Gastroesophageal sphincter (tissue), 3 donors: ENCODE data around the gene ZBTB22.

Source experiments
- CTCF ChIP-seq, 4 experiments: fragments of 200-600 bp in 2 of 4; fragments of 450-650 bp in 2 of 4; sonication (generic) in 1 of 4; IDR thresholded peaks; one replicate each; pipeline ENCODE4 v1.5.1; 2017 to 2019; ENCODE audit warnings: antibody characterized with exemption in 4 of 4, mild to moderate bottlenecking in 2 of 4, moderate library complexity in 2 of 4
- POLR2A ChIP-seq, 2 donors: fragments of 450-650 bp; IDR thresholded peaks; one replicate each; pipeline ENCODE4 v1.6.1; 2017; ENCODE audit warnings: antibody characterized with exemption in 2 of 2, mild to moderate bottlenecking in 2 of 2, moderate library complexity in 1 of 2

- TF ChIP-seq POLR2A (IDR thresholded peaks at IDR 0.05) (no peak), CTCF (IDR thresholded peaks at IDR 0.05) (no peak)
These were observed 39.2 kb downstream of the ZBTB22 start for GRCh38 chr6:33278392-33278741.
